SK-N-SH (cell line): ENCODE data around the gene PIK3CA. TPM values are rescaled to one million over a fixed set of nuclear protein-coding genes. Genes with fewer than 3 reads are reported as not detected.

Source experiments
- polyA plus RNA-seq, 3 experiments: library from polyadenylated mRNA; depleted of rRNA; stranded (reverse); fragments of >200 nt; gene quantifications; 2 replicates each; pipeline ENCODE4 v1.2.3, GENCODE V29; 2012
- small RNA-seq, 7 experiments: library from RNA; depleted of rRNA; stranded (forward); fragments of <200 nt; gene quantifications; one replicate each; pipeline ENCODE3, GENCODE V24; 2012
- TF ChIP-seq, protein P1 (sequence below): IDR thresholded peaks from 2 replicates; pipeline ENCODE4 v1.4.0; 2012; ENCODE audit warnings: low read depth, borderline replicate concordance

The PIK3CA gene
- polyA plus RNA-seq, 1 of the 3 experiments (the other 2 are of a cell fraction), result 3.2 TPM

DNA sequence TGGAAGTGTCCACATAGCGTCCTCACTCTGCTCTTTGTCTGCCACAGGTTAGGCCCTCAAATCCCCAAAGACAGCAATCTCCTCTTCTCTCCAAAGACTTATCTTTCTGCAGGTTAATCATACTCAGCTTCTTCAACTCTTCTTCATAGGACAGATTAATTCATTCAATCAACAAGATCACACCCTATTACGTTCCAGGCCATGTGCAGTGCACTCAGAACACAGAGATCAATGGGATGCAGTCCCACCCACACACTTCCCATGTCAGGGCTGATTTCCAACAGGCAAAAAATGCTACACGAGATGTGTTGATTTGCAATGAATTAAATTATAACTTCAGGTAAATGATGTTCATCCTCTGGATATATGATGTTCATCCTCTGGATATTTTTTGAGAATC lies 141.1 kb downstream of the PIK3CA start (continued):
- TF ChIP-seq, protein P1, sequence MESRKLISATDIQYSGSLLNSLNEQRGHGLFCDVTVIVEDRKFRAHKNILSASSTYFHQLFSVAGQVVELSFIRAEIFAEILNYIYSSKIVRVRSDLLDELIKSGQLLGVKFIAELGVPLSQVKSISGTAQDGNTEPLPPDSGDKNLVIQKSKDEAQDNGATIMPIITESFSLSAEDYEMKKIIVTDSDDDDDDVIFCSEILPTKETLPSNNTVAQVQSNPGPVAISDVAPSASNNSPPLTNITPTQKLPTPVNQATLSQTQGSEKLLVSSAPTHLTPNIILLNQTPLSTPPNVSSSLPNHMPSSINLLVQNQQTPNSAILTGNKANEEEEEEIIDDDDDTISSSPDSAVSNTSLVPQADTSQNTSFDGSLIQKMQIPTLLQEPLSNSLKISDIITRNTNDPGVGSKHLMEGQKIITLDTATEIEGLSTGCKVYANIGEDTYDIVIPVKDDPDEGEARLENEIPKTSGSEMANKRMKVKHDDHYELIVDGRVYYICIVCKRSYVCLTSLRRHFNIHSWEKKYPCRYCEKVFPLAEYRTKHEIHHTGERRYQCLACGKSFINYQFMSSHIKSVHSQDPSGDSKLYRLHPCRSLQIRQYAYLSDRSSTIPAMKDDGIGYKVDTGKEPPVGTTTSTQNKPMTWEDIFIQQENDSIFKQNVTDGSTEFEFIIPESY, result no peak
- TF ChIP-seq, all 33 proteins: peak for 0

Small RNA genes lying within 50 kb of the gene (small RNA-seq; reads per million reads assigned to genes)
- gene RF00402, result 0 reads per million in 7 experiments

Other genes with a start within 250 kb of the PIK3CA start
- gene ZMAT3, start 76.5 kb upstream of the PIK3CA start, polyA plus RNA-seq (2012; rRNA removed), result 11.9 and 17.8 TPM in 2 replicates
- 1.1 and 1.6 TPM in 2 replicates for gene KCNMB3, start 102.8 kb downstream of the PIK3CA start, polyA plus RNA-seq (2012; rRNA removed)
- gene ZNF639, start 174.7 kb downstream of the PIK3CA start, polyA plus RNA-seq (2012; rRNA removed), result 9.6 and 11.4 TPM in 2 replicates
- gene MFN1, start 199.4 kb downstream of the PIK3CA start, polyA plus RNA-seq (2012; rRNA removed), result 15.7 and 27.2 TPM in 2 replicates